ENCODE data around the gene FAM117B.

DNA sequence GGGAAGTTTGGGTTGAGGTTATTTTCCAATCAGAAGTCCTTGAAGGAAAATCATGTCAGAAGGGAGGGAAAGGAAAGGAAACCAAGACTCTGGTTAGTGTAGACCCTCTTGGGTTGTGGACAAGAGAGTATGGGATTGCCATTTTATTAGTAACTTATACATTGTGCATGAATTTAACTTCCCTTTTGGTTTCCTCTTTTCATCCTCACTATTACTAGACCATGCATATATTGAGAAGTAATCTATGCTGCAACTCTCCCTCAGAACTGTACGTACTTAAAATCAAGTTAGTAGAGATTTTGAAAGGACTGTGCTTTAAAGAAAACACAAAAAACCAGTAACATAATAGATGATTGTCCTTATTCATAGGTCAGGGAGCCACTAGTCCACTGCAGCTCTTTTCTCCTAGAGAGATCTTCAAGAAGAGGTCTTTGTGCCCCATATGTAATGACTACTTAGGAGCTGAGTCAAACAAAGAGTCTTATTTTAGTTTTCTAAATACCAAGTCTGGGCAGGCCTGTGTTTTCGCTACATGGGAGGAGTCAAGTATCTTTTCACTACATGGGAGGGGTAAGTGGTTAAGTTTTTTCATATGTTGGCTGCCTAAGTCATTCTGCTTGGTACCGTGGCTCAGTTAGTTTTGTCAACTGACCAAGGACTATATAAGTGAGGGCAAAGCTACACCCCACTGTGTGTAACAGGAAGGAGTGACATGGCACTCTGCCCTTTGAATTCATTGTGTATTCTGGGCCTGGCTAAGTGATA lies 25.2 kb upstream of the FAM117B start:
- TF ChIP-seq POLR2AphosphoS5 (IDR thresholded peaks at IDR 0.05; ENCODE audit: borderline replicate concordance, low read depth, low read length) (no peak), EZH2 (IDR thresholded peaks at IDR 0.05) (no peak), FOXP2 (optimal IDR thresholded peaks at IDR 0.05; ENCODE audit: control extremely low read depth, extremely low read length, insufficient read depth) (no peak)

All from SK-N-MC (cell line).